Stimulated activated naive CD8-positive, alpha-beta T cell treated with anti-CD3 and anti-CD28 coated beads, Interleukin-15, amount 100 ng/mL, for 72 hours (primary cell): ENCODE results near the gene TRIM62.

Source experiments
- ATAC-seq: fragments of 150-1000 bp; cut with Tn5 transposase; 2 replicates; pipeline ENCODE4 v1.10.0; 2021; ENCODE audit warnings: mild to moderate bottlenecking, moderate library complexity
- DNase-seq, 2 donors: peaks; one replicate each; pipeline ENCODE4 v3.0.0; 2021 to 2022
- H3K27ac Mint-ChIP-seq, 2 donors: one replicate each; pipeline ENCODE4 v1.8.0; 2022; ENCODE audit warnings: mild to moderate bottlenecking in 2 of 2, mixed read lengths in 2 of 2, moderate library complexity in 2 of 2
- H3K27me3 Mint-ChIP-seq: one replicate; pipeline ENCODE4 v1.8.0; 2022; ENCODE audit warnings: mixed read lengths
- H3K4me1 Mint-ChIP-seq: one replicate; pipeline ENCODE4 v1.8.0; 2022; ENCODE audit warnings: mild to moderate bottlenecking, mixed read lengths
- H3K4me3 Mint-ChIP-seq, 2 donors: one replicate each; pipeline ENCODE4 v1.8.0; 2022; ENCODE audit warnings: mild to moderate bottlenecking in 2 of 2, mixed read lengths in 2 of 2, moderate library complexity in 1 of 2
- H3K9me3 Mint-ChIP-seq, 2 donors: one replicate each; pipeline ENCODE4 v1.8.0; 2022; ENCODE audit warnings: mixed read lengths in 2 of 2

Gene TRIM62

GRCh38 chr1:33181921-33182341 lies at the start of gene TRIM62:
Gene TRIM62 (minus strand): TSS chr1:33182043. CDS start chr1:33181432, 611 bp downstream.
- DNase-seq (peak; percentile 71 to 74), ATAC-seq (peak; percentile 35)
- peaks cover 28% of the 10 kb centered on the region for H3K4me1 Mint-ChIP-seq
- peak within 1 kb of the TSS; percentile 89 to 92 for H3K4me3 Mint-ChIP-seq
- H3K27me3 Mint-ChIP-seq, result peaks cover 37% of the 10 kb centered on the region
- H3K9me3 Mint-ChIP-seq, result peaks cover 0 to 6% of the 10 kb centered on the region in 2 donors
- no peak within 1 kb of the TSS for H3K27ac Mint-ChIP-seq

- DNase-seq (no peak), ATAC-seq (no peak)
- H3K4me3 Mint-ChIP-seq, result no peak overlapping the region
- peaks cover 20% of the 10 kb centered on the region for H3K27me3 Mint-ChIP-seq
- H3K4me1 Mint-ChIP-seq, result peaks cover 8% of the 10 kb centered on the region
- no peak overlapping the region for H3K27ac Mint-ChIP-seq
- H3K9me3 Mint-ChIP-seq, result no peaks in the 10 kb centered on the region
Measured at GRCh38 chr1:33231166-33231565, 49.3 kb upstream of the TRIM62 start.

- ATAC-seq (no peak), DNase-seq (no peak)
- Mint-ChIP-seq H3K4me3 (no peak overlapping the region), H3K27me3 (peaks cover 20% of the 10 kb centered on the region), H3K4me1 (no peaks in the 10 kb centered on the region), H3K9me3 (peaks cover 12 to 13% of the 10 kb centered on the region in 2 donors), H3K27ac (no peak overlapping the region)
Measured at GRCh38 chr1:33228935-33229487, 47.2 kb upstream of the TRIM62 start.

- no peak overlapping the region for H3K4me3 Mint-ChIP-seq
Measured at GRCh38 chr1:33225586-33225985, 43.7 kb upstream of the TRIM62 start.

GRCh38 chr1:33224166-33224707 lies 42.4 kb upstream of the TRIM62 start:
- H3K27ac Mint-ChIP-seq, result no peak overlapping the region
- no peaks in the 10 kb centered on the region for H3K4me1 Mint-ChIP-seq
- DNase-seq, result no peak
- ATAC-seq, result no peak
- H3K9me3 Mint-ChIP-seq, result peaks cover 18 to 31% of the 10 kb centered on the region in 2 donors
- no peak overlapping the region for H3K4me3 Mint-ChIP-seq
- peaks cover 16% of the 10 kb centered on the region for H3K27me3 Mint-ChIP-seq

More at GRCh38 chr1:33225586-33225985, 43.7 kb upstream of the TRIM62 start:
- H3K27me3 Mint-ChIP-seq, result peaks cover 20% of the 10 kb centered on the region
- no peaks in the 10 kb centered on the region for H3K4me1 Mint-ChIP-seq
- DNase-seq (no peak), ATAC-seq (no peak)
- peaks cover 18 to 31% of the 10 kb centered on the region in 2 donors for H3K9me3 Mint-ChIP-seq
- H3K27ac Mint-ChIP-seq, result no peak overlapping the region

- peaks cover 18 to 31% of the 10 kb centered on the region in 2 donors for H3K9me3 Mint-ChIP-seq
- H3K4me1 Mint-ChIP-seq, result no peaks in the 10 kb centered on the region
- no peak for DNase-seq
- H3K4me3 Mint-ChIP-seq, result no peak overlapping the region
- H3K27me3 Mint-ChIP-seq, result no peaks in the 10 kb centered on the region
- no peak overlapping the region for H3K27ac Mint-ChIP-seq
- no peak for ATAC-seq
Measured at GRCh38 chr1:33222381-33222780, 40.5 kb upstream of the TRIM62 start.

- H3K27me3 Mint-ChIP-seq, result no peaks in the 10 kb centered on the region
- no peak overlapping the region for H3K4me3 Mint-ChIP-seq
- H3K27ac Mint-ChIP-seq, result no peak overlapping the region
- peaks cover 18 to 31% of the 10 kb centered on the region in 2 donors for H3K9me3 Mint-ChIP-seq
- no peak for DNase-seq
- ATAC-seq, result no peak
- H3K4me1 Mint-ChIP-seq, result peaks cover 5% of the 10 kb centered on the region
Measured at GRCh38 chr1:33221385-33221758, 39.5 kb upstream of the TRIM62 start.

GRCh38 chr1:33220676-33221384 lies 39.0 kb upstream of the TRIM62 start:
- ATAC-seq, result no peak
- no peak for DNase-seq
- peak overlapping the region in 1 of 2 donors; percentile 75 for H3K27ac Mint-ChIP-seq
- H3K4me1 Mint-ChIP-seq, result peaks cover 6% of the 10 kb centered on the region
- H3K27me3 Mint-ChIP-seq, result no peaks in the 10 kb centered on the region
- H3K4me3 Mint-ChIP-seq, result no peak overlapping the region
- peaks cover 18 to 31% of the 10 kb centered on the region in 2 donors for H3K9me3 Mint-ChIP-seq

- Mint-ChIP-seq H3K27me3 (no peaks in the 10 kb centered on the region), H3K4me1 (peaks cover 6% of the 10 kb centered on the region), H3K27ac (no peak overlapping the region), H3K4me3 (no peak overlapping the region), H3K9me3 (peaks cover 17 to 29% of the 10 kb centered on the region in 2 donors)
- no peak for ATAC-seq
- DNase-seq, result no peak
Measured at GRCh38 chr1:33219886-33220661, 38.2 kb upstream of the TRIM62 start.

- Mint-ChIP-seq H3K27ac (no peak overlapping the region), H3K27me3 (peaks cover 65% of the 10 kb centered on the region), H3K4me3 (no peak overlapping the region), H3K4me1 (peaks cover 6% of the 10 kb centered on the region), H3K9me3 (peaks cover 5 to 12% of the 10 kb centered on the region in 2 donors)
- no peak for ATAC-seq
- no peak for DNase-seq
Measured at GRCh38 chr1:33211972-33212371, 30.1 kb upstream of the TRIM62 start.

GRCh38 chr1:33206340-33206739 lies 24.5 kb upstream of the TRIM62 start:
- Mint-ChIP-seq H3K27ac (no peak overlapping the region), H3K4me1 (no peaks in the 10 kb centered on the region), H3K9me3 (no peaks in the 10 kb centered on the region), H3K4me3 (no peak overlapping the region), H3K27me3 (peaks cover 59% of the 10 kb centered on the region)
- ATAC-seq, result no peak
- DNase-seq, result no peak

- Mint-ChIP-seq H3K27ac (no peak overlapping the region), H3K4me1 (peaks cover 16% of the 10 kb centered on the region), H3K9me3 (no peaks in the 10 kb centered on the region), H3K4me3 (no peak overlapping the region), H3K27me3 (peaks cover 13% of the 10 kb centered on the region)
- ATAC-seq, result no peak
- DNase-seq, result no peak
Measured at GRCh38 chr1:33195556-33195955, 13.7 kb upstream of the TRIM62 start.

GRCh38 chr1:33191731-33192275 lies 10.0 kb upstream of the TRIM62 start:
- peak; percentile 73 for ATAC-seq
- Mint-ChIP-seq H3K27me3 (peaks cover 10% of the 10 kb centered on the region), H3K4me1 (peaks cover 17% of the 10 kb centered on the region), H3K4me3 (no peak overlapping the region), H3K9me3 (peaks cover 0 to 5% of the 10 kb centered on the region in 2 donors), H3K27ac (peak overlapping the region in 1 of 2 donors; percentile 55)
- DNase-seq, result no peak

- Mint-ChIP-seq H3K9me3 (peaks cover 0 to 9% of the 10 kb centered on the region in 2 donors), H3K27ac (no peak overlapping the region), H3K27me3 (peaks cover 11% of the 10 kb centered on the region), H3K4me3 (no peak overlapping the region), H3K4me1 (peaks cover 17% of the 10 kb centered on the region)
- DNase-seq (no peak), ATAC-seq (no peak)
Measured at GRCh38 chr1:33190701-33191100, 8.9 kb upstream of the TRIM62 start.

GRCh38 chr1:33188572-33189275 lies 6.9 kb upstream of the TRIM62 start:
- Mint-ChIP-seq H3K27ac (no peak overlapping the region), H3K4me3 (no peak overlapping the region), H3K27me3 (peaks cover 25% of the 10 kb centered on the region), H3K4me1 (peaks cover 17% of the 10 kb centered on the region), H3K9me3 (peaks cover 0 to 9% of the 10 kb centered on the region in 2 donors)
- no peak for DNase-seq
- no peak for ATAC-seq
